IMR-90 (cell line): ENCODE measurements around the gene PPP1R3F.

ENCODE experiments used
- CTCF ChIP-seq: conservative IDR thresholded peaks from 2 replicates; pipeline ENCODE4 v1.5.1; 2012; ENCODE audit warnings: mild to moderate bottlenecking, low read depth, low read length, improper control_type of control experiment
- POLR2A ChIP-seq: IDR thresholded peaks from 2 replicates; pipeline ENCODE4 v1.6.1; 2012; ENCODE audit warnings: mild to moderate bottlenecking, low read depth, low read length
- RAD21 ChIP-seq: IDR thresholded peaks from 2 replicates; pipeline ENCODE4 v1.6.1; 2012; ENCODE audit warnings: low read length, improper control_type of control experiment
- SMC3 ChIP-seq: fragments of 150-350 bp; IDR thresholded peaks from 2 replicates; pipeline ENCODE4 v1.6.1; 2016; ENCODE audit warnings: low read depth, mild to moderate bottlenecking, antibody characterized with exemption, low read length, moderate library complexity

- TF ChIP-seq CTCF = no peak
- no peak for TF ChIP-seq RAD21
- TF ChIP-seq POLR2A = no peak
- TF ChIP-seq SMC3 = no peak
Measured at GRCh38 chrX:49244207-49244606, 25.4 kb upstream of the PPP1R3F start.
